Keratinocyte (primary cell): ENCODE measurements around the gene RARA. TPM values are rescaled to one million over a fixed set of nuclear protein-coding genes. Genes with fewer than 3 reads are reported as not detected.

Source experiments
- DNase-seq: peaks from one replicate; pipeline ENCODE4 v3.0.0-alpha.2; 2011; ENCODE audit warnings: low read depth, missing footprints, low spot score
- FAIRE-seq: peaks from 2 replicates; lab custom pipeline; 2011; peaks lifted over from hg19 to GRCh38; lab: Jason Lieb, UNC
- H2AFZ ChIP-seq: 2 replicates; pipeline ENCODE4 v1.6.0; 2012; ENCODE audit warnings: low read length, control low read depth, inconsistent platforms; ENCODE audit not compliant: control insufficient read depth
- H3K27ac ChIP-seq: 2 replicates; pipeline ENCODE4 v1.5.1; 2011; ENCODE audit warnings: low read length; ENCODE audit not compliant: control insufficient read depth, insufficient read depth
- H3K27me3 ChIP-seq: 3 replicates; pipeline ENCODE4 v1.6.0; 2011; ENCODE audit warnings: low read length; ENCODE audit not compliant: control insufficient read depth, insufficient read depth; ENCODE audit errors: extremely low read depth
- H3K36me3 ChIP-seq, 2 experiments: 2 replicates in 1 of 2; 3 replicates in 1 of 2; pipeline ENCODE4 v1.5.1; 2011; ENCODE audit warnings: low read length in 2 of 2, mild to moderate bottlenecking in 1 of 2; ENCODE audit not compliant: control insufficient read depth in 2 of 2, insufficient read depth in 2 of 2; ENCODE audit errors: extremely low read depth in 1 of 2
- H3K4me1 ChIP-seq: 3 replicates; pipeline ENCODE4 v1.5.1; 2011; ENCODE audit warnings: low read length; ENCODE audit not compliant: control insufficient read depth, insufficient read depth; ENCODE audit errors: extremely low read depth
- H3K4me2 ChIP-seq: 3 replicates; pipeline ENCODE4 v1.6.0; 2011; ENCODE audit warnings: low read depth, low read length; ENCODE audit not compliant: control insufficient read depth, insufficient read depth; ENCODE audit errors: extremely low read depth
- H3K4me3 ChIP-seq, 3 experiments: fragments of 200-600 bp in 1 of 3; sonication (generic) in 1 of 3; 2 replicates in 2 of 3; 3 replicates in 1 of 3; pipeline ENCODE4 v1.5.1; 2011 to 2016; ENCODE audit warnings: low read length in 3 of 3, mild to moderate bottlenecking in 3 of 3, control low read depth in 2 of 3, inconsistent platforms in 1 of 3, low read depth in 1 of 3, mixed read lengths in 1 of 3, mixed run types in 1 of 3, moderate library complexity in 1 of 3; ENCODE audit not compliant: control insufficient read depth in 2 of 3, insufficient read depth in 2 of 3; ENCODE audit errors: extremely low read depth in 1 of 3
- H3K79me2 ChIP-seq: 2 replicates; pipeline ENCODE4 v1.6.0; 2012; ENCODE audit warnings: low read length; ENCODE audit not compliant: control insufficient read depth, insufficient read depth
- H3K9ac ChIP-seq: 3 replicates; pipeline ENCODE4 v1.6.0; 2011; ENCODE audit warnings: low read length; ENCODE audit not compliant: control insufficient read depth, insufficient read depth; ENCODE audit errors: extremely low read depth
- H3K9me1 ChIP-seq: 3 replicates; pipeline ENCODE4 v1.6.0; 2011; ENCODE audit warnings: low read length; ENCODE audit not compliant: control insufficient read depth, insufficient read depth; ENCODE audit errors: extremely low read depth
- H3K9me3 ChIP-seq: 2 replicates; pipeline ENCODE4 v1.5.1; 2012; ENCODE audit warnings: low read depth, low read length; ENCODE audit not compliant: control insufficient read depth
- H4K20me1 ChIP-seq: 3 replicates; pipeline ENCODE4 v1.6.0; 2011; ENCODE audit warnings: low read length; ENCODE audit not compliant: control insufficient read depth, insufficient read depth; ENCODE audit errors: extremely low read depth
- CTCF ChIP-seq, 3 experiments: IDR thresholded peaks in 1 of 3; conservative IDR thresholded peaks in 1 of 3; optimal IDR thresholded peaks in 1 of 3; 2 replicates in 2 of 3; 3 replicates in 1 of 3; pipeline versions ENCODE3 to v1.5.1; 2011; ENCODE audit warnings: low read length in 3 of 3, mild to moderate bottlenecking in 3 of 3, moderate library complexity in 2 of 3, control low read depth in 1 of 3, inconsistent platforms in 1 of 3; ENCODE audit not compliant: insufficient read depth in 2 of 3; ENCODE audit errors: extremely low read depth in 1 of 3
- EZH2 ChIP-seq: IDR thresholded peaks from one replicate; pipeline ENCODE4 v1.6.1; 2012; ENCODE audit warnings: inconsistent platforms, mild to moderate bottlenecking, low read length, moderate library complexity
- dilution Hi-C: fragments of 300-500 bp; cut with MboI; formaldehyde crosslinking; loops from one replicate; pipeline ENCODE4 v1.7.0; 2020; ENCODE audit warnings: low sequenced_read_pairs; ENCODE audit not compliant: extremely low pct_ligation_motif_present
- polyA plus RNA-seq, 5 experiments: library from polyadenylated mRNA; depleted of rRNA in 3 of 5; stranded (reverse) in 3 of 5; stranded (forward) in 1 of 5; unstranded in 1 of 5; fragments of >200 nt; gene quantifications; 1 replicate in 1 of 5; 2 replicates in 3 of 5; 3 replicates in 1 of 5; pipeline versions ENCODE4 v1.2.1 to v1.2.3, GENCODE V29; 2011 to 2012; ENCODE audit warnings: missing spikeins in 2 of 5, low read depth in 1 of 5, low replicate concordance in 1 of 5
- small RNA-seq, 3 experiments: library from RNA; depleted of rRNA; stranded (forward); fragments of <200 nt; gene quantifications; one replicate each; pipeline ENCODE3, GENCODE V24; 2012; ENCODE audit warnings: low read depth in 3 of 3, low replicate concordance in 1 of 3; ENCODE audit not compliant: insufficient read length in 3 of 3

Gene RARA
- polyA plus RNA-seq, 1 donor (not counting 4 experiments of a cell fraction or from before 2014, with no cell fraction given) = 3.8 TPM

DNA sequence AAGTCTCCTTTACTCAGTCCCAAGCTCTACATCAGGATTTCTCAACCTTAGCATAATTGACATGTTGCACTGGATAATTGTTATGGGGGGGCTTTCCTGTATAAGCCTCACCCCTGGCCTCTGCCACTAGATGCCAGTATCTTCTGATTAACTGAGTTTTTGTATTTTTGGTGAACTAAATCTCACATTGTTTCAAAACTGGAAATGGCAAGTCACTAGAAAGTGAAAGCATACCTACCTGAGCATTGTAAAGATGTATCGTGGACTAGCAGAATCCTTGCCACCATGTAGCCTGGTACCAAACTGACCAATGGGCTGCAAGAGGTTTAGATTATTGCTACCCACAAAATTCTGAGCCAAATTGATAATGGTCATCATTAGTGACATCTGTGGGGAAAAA, 93.7 kb downstream of the RARA start:
- no peaks in the 10 kb centered on the region for H4K20me1 ChIP-seq
- no peak overlapping the region for H3K4me2 ChIP-seq
- no peaks in the 10 kb centered on the region for H3K9me1 ChIP-seq
- no peak overlapping the region for H2AFZ ChIP-seq
- FAIRE-seq (no peak), DNase-seq (no peak)
- H3K27me3 ChIP-seq = no peaks in the 10 kb centered on the region
- no peak for TF ChIP-seq CTCF (optimal IDR thresholded peaks at IDR 0.05 in 1 of 3, IDR thresholded peaks at IDR 0.05 in 1 of 3, conservative IDR thresholded peaks at IDR 0.05 in 1 of 3; ENCODE audit: extremely low read depth in 1 of 3, insufficient read depth in 2 of 3, low read length in 3 of 3)
- TF ChIP-seq EZH2 = no peak
- dilution Hi-C loops = no loop called here
- no peaks in the 10 kb centered on the region for H3K4me1 ChIP-seq
- H3K79me2 ChIP-seq = no peaks in the 10 kb centered on the region
- peaks cover 0 to 15% of the 10 kb centered on the region in 2 experiments for H3K36me3 ChIP-seq
- H3K9ac ChIP-seq = no peak overlapping the region
- no peak overlapping the region for H3K4me3 ChIP-seq
- no peaks in the 10 kb centered on the region for H3K9me3 ChIP-seq
- H3K27ac ChIP-seq = no peak overlapping the region

DNA sequence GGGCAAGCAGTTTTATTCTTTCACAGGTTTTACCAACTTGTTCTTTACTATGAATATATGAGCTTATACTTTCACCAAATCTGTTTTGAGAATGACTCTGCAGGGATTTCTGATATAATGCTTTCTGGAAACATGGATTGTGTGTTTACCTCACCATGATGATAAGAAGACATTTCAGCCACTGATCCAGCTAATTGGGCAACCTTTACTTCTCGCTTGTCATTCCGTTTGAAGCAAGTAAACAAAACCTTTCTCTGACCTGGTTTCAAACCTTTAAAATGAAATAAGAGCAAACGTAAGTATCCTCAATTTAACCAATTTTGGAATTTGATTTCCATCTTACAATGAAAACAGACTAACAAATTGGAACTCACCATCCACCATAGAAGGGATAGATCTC, 95.0 kb downstream of the RARA start:
- Histone ChIP-seq H2AFZ (no peak overlapping the region), H3K4me2 (no peak overlapping the region), H3K4me1 (no peaks in the 10 kb centered on the region), H3K27ac (no peak overlapping the region), H3K9me3 (no peaks in the 10 kb centered on the region), H3K79me2 (no peaks in the 10 kb centered on the region), H3K4me3 (no peak overlapping the region), H3K9me1 (no peaks in the 10 kb centered on the region), H3K36me3 (peaks cover 0 to 10% of the 10 kb centered on the region in 2 experiments), H3K9ac (no peak overlapping the region), H4K20me1 (no peaks in the 10 kb centered on the region), H3K27me3 (no peaks in the 10 kb centered on the region)
- dilution Hi-C loops = no loop called here
- TF ChIP-seq EZH2 (no peak), CTCF (optimal IDR thresholded peaks at IDR 0.05 in 1 of 3, IDR thresholded peaks at IDR 0.05 in 1 of 3, conservative IDR thresholded peaks at IDR 0.05 in 1 of 3; ENCODE audit: extremely low read depth in 1 of 3, insufficient read depth in 2 of 3, low read length in 3 of 3) (no peak)
- no peak for DNase-seq
- no peak for FAIRE-seq

Small RNAs within 50 kb of the gene (small RNA-seq; reads per million reads assigned to genes)
- 0 reads per million in 3 experiments for gene RF00019
- gene RNA5SP441 = 0 reads per million in 3 experiments

Other genes starting within 250 kb of the RARA start
- gene THRA, start 246.2 kb upstream of the RARA start, polyA plus RNA-seq = 3.3 to 5.9 TPM (median 4.5 TPM) in 3 replicates
- gene NR1D1, start 208.6 kb upstream of the RARA start, polyA plus RNA-seq = 0.46 to 7.5 TPM (median 1.0 TPM) in 3 replicates
- gene MSL1, start 187.2 kb upstream of the RARA start, polyA plus RNA-seq = 41.8 to 66.8 TPM (median 56.9 TPM) in 3 replicates
- 17.3 to 32.1 TPM (median 26.9 TPM) in 3 replicates for gene CASC3, start 168.6 kb upstream of the RARA start, polyA plus RNA-seq
- 13.2 to 37.6 TPM (median 21.8 TPM) in 3 replicates for gene RAPGEFL1, start 131.7 kb upstream of the RARA start, polyA plus RNA-seq
- 7.4 to 11.1 TPM (median 8.5 TPM) in 3 replicates for gene WIPF2, start 89.9 kb upstream of the RARA start, polyA plus RNA-seq
- 5.5 to 28.0 TPM (median 26.5 TPM) in 3 replicates for gene CDC6, start 21.3 kb upstream of the RARA start, polyA plus RNA-seq
- not detected in 3 replicates for gene GJD3, start 55.6 kb downstream of the RARA start, polyA plus RNA-seq
- gene TOP2A, start 108.7 kb downstream of the RARA start, polyA plus RNA-seq = 5.2 to 45.0 TPM (median 27.1 TPM) in 3 replicates
- gene IGFBP4, start 134.3 kb downstream of the RARA start, polyA plus RNA-seq = 6.0 to 13.8 TPM (median 6.8 TPM) in 3 replicates
- gene TNS4, start 192.4 kb downstream of the RARA start, polyA plus RNA-seq = 129 to 171 TPM (median 160 TPM) in 3 replicates